22Rv1 (cell line): ENCODE measurements around the gene MEGF10.

Source experiments
- CTCF ChIP-seq: fragments of 450-650 bp; IDR thresholded peaks from 2 replicates; pipeline ENCODE4 v1.5.1; 2017; ENCODE audit warnings: mild to moderate bottlenecking
- ZFX ChIP-seq: fragments of 450-650 bp; IDR thresholded peaks from 2 replicates; pipeline ENCODE4 v1.6.1; 2017; ENCODE audit warnings: antibody characterized with exemption, borderline replicate concordance

DNA sequence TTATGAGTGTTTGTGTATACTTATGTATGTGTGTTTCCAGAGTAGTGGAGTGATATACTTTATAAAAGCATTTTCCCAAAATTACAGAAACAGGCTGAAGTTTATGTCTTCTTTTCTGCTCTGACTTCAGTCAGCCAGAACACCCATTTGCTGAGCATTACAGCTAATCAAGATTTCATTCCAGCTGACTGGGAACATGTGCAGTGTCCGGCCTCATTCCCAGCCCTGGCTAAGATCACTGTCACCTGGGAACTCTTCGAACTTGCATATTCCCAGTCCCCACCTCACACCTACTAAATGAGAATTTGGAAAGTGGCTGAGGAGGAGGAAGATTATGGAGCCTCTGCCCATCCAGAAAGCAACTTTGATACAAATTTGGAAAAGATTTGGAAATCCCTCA lies 136.1 kb downstream of the MEGF10 start:
- TF ChIP-seq CTCF, result no peak
- no peak for TF ChIP-seq ZFX
